Measurements from ENCODE around the gene ATP5PB. TPM values are rescaled to one million over a fixed set of nuclear protein-coding genes. Genes with fewer than 3 reads are reported as not detected.

ATP5PB gene, protein sequence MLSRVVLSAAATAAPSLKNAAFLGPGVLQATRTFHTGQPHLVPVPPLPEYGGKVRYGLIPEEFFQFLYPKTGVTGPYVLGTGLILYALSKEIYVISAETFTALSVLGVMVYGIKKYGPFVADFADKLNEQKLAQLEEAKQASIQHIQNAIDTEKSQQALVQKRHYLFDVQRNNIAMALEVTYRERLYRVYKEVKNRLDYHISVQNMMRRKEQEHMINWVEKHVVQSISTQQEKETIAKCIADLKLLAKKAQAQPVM
- 321 and 361 TPM in 2 replicates for total RNA-seq (2014; rRNA removed; shearing (Covaris generic))
- 124 and 137 TPM in 2 replicates for polyA plus RNA-seq (2014; cell fraction: nucleus; rRNA removed)

GRCh38 chr1:111448918-111449702 is at the start of gene ATP5PB, which contains the start of gene WDR77:
ATP5PB (plus strand) TSS chr1:111449464; CDS start chr1:111449542, 78 bp downstream.
WDR77 (minus strand) TSS chr1:111449256; CDS start chr1:111449169, 87 bp downstream.
- peak; percentile 98 for DNase-seq (ENCODE audit: extremely low read depth, low read depth)

DNA sequence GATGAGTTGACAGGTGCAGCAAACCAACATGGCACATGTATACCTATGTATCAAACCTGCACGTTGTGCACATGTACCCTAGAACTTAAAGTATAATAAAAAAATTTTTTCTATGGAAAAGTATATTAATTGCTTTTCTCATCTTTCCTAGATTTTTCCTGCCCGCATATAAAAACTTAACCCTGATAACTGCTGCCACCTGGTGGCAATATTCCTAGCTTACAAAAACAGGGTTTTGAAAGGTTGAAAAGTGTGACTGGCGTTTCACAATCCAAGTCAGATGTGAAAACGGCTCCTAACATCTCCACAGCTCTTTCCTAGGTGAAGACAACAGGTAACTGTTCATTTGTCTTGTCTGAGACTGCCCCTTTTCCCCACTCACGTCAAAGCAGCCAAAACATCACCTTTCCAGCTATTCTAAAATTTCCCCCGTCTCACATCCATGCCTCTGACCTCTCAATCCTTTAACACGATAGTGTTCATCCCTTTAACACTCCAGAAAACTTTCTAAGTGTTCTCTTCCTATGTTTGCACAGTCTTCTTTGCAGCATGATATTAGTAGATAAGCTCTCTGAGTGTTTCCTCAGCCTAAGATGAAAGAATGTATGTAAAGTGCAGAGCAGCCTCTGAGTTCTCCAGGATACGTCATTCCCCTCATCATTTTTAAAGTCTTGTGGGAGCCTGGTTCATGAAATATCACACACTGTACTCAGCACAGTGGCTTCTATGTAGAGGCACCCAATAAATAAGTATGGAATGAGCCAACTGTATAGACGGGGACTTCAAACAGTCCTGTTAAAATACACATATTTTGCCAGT is 49.3 kb upstream of the ATP5PB start:
- DNase-seq (ENCODE audit: extremely low read depth, low read depth): peak; percentile 46

- DNase-seq (ENCODE audit: extremely low read depth, low read depth): no peak
Measured at GRCh38 chr1:111402083-111402482, 47.2 kb upstream of the ATP5PB start.

- no peak for DNase-seq (ENCODE audit: extremely low read depth, low read depth)
Measured at GRCh38 chr1:111404588-111404987, 44.7 kb upstream of the ATP5PB start.

DNA sequence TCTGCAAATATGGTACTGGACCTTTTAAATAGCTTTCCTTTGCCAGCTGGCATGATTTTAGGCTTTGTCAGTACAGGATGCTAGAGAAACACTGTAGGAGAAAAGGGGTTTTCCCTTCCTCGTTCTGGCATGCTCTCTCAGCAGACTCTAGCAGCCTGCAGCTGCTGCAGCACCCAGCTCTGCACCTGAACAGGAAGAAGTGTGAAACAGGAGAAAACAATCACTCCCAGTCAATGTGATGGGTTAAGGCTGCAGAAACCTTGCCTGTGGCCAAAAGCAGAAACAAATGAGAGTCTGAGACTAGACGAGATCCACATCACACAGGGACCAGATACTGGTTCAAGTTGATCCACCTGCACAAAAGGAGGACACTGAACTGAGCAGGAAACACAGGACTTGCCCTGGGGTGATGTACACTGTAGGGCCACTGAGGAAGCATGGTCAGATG is 42.9 kb upstream of the ATP5PB start:
- no peak for DNase-seq (ENCODE audit: extremely low read depth, low read depth)

DNA sequence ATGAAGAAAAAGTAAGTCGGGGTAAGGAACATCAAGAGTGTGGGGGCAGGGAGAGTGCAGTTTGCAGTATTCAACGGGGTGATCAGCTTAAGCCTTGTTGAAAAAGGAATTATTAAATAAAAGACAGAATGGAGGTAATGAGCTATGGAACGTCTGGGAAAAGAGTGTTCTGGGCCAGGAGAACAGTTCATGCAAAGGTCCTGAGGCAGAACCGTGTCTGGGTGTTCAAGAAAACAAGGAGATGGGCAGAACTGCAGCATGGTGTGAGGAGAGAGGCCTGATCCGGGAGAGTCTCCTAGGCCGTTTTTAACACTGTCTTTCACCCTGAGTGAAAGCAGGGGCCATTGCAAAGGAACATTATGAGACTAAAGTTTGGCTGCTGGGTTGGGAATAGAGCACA is 42.0 kb upstream of the ATP5PB start:
- DNase-seq (ENCODE audit: extremely low read depth, low read depth): no peak

DNA sequence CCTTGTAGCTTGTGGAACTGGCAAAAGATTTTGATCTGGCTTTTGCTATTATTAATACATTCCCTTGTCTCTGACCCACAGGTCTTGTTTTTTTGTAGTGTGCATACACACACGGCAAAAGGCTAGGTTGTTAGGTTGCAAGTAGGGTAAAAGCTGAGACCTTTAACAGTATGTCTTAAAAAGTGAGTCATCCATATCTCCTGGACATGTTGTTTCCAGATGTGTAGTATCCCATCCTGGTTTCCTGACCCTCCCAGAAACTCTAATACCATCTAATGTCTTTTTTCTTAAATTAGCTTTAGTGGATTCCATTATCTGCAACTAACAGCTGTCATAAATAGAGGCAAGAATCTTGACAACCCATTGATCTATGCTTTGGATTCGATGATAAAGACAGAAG is 36.4 kb upstream of the ATP5PB start:
- DNase-seq (ENCODE audit: extremely low read depth, low read depth): no peak

GRCh38 chr1:111414756-111415155 is 34.5 kb upstream of the ATP5PB start:
- DNase-seq (ENCODE audit: extremely low read depth, low read depth): no peak

DNA sequence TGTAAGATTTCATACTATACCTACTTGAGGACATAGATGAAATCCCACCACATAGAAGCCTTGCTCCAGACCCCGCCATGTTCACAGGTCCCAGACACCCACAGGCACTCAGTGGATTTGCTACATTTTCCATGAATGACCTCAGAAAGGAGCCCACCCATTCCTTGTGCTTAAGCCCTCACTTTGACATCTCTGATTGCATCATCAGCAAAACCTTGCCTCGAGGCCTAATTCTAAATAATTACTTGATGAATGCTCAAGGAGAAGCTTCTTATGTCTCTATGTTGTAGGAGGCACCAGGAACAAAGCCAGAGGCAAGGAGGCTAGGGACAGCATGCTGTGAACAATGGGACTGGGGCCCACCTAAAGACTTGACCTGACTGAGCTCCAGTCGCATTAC is 33.8 kb upstream of the ATP5PB start:
- no peak for DNase-seq (ENCODE audit: extremely low read depth, low read depth)

- DNase-seq (ENCODE audit: extremely low read depth, low read depth): no peak
Measured at GRCh38 chr1:111417755-111418154, 31.5 kb upstream of the ATP5PB start.

DNA sequence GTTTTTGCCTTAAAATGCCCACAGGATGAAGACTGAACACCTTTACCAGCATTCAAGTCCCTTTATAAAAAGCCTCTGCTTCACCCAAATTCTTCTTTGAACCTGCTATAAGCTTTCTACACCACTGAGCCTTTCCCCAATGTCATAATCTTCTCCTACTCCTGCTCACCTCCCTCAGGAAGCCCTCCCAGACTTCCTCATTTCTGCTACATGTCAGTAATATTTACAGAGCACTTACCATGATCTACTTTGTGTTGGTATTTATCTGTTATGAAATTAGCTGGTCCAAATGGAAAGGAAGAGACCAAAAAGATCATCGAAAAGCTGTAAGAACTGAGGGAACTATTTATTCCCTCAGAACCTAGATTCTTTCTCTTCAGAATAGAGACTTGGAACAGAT is 30.2 kb upstream of the ATP5PB start:
- no peak for DNase-seq (ENCODE audit: extremely low read depth, low read depth)

- DNase-seq (ENCODE audit: extremely low read depth, low read depth): no peak
Measured at GRCh38 chr1:111420377-111420776, 28.9 kb upstream of the ATP5PB start.

- no peak for DNase-seq (ENCODE audit: extremely low read depth, low read depth)
Measured at GRCh38 chr1:111422546-111423391, 26.5 kb upstream of the ATP5PB start.

GRCh38 chr1:111424281-111424680 is 25.0 kb upstream of the ATP5PB start:
- DNase-seq (ENCODE audit: extremely low read depth, low read depth): no peak

GRCh38 chr1:111436726-111437125 is 12.5 kb upstream of the ATP5PB start:
- DNase-seq (ENCODE audit: extremely low read depth, low read depth): no peak

DNA sequence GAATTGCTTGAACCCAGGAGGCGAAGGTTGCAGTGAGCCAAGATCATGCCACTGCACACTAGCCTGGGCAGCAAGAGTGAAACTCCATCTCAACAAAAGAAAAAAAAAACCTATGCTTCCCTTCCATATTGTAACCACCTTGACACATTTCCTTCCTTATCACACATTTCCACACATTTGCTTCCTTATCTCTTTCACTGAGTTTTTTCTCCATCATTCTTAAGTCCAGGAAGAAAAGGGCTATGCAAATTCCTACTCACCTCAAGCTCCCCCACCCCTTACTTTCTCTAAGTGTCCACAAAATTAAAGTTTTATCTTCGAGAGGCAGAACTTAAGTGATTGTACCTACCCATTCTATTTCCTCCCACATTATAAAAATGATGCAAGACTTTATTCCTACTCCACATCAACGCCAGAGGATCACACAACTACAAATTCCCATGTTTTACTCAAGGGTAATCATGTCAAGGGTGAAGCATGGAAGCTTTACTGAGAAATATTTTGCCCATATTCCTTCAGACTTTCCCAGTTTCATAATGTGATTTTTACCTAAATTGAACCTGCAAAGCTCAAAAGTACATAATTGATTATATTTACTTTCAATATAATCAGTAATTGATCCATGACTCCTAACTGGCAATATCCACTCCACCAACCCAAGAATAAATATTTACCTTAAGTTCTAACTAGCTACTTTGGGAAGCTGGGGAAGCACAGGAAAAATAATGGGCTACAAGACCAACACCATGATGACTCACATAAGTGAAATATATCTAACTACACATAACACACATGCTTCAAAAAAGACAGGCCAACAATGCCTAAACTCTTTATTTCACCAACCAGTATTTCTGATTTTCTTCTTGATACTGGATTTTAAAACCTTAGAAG is 9.6 kb upstream of the ATP5PB start:
- no peak for DNase-seq (ENCODE audit: extremely low read depth, low read depth)

DNA sequence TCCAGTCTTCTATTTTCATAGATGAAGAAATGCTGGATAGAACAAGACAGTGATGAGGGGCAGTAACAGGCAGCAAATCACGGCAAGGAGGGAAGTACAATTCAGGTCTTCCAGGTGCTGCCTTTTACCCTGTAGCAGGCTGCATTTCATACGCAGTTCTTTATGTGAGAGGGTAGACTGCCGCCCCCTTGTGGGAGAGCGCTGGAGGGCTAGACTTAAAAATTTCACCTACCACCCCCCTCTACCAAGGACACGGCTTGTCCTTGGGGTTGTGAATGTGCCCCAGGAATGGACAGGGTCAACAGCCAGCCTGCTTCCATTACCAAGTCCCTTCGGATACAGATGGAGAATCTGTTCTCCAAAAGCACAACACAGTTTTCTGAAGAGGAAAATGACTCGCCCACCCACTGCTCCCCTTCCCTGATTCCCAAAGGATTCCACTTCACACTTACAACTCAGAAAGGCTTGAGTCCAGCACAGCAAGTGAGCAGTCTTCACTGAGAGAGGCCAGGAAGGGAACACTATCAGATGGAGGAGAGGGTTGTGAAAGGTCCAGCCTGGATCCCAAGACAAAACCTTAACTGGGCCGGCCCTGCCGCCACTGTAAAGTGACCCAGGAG is 7.6 kb upstream of the ATP5PB start:
- peak; percentile 2 for DNase-seq (ENCODE audit: extremely low read depth, low read depth)

GRCh38 chr1:111442457-111442856 is 6.8 kb upstream of the ATP5PB start:
- DNase-seq (ENCODE audit: extremely low read depth, low read depth): no peak

DNA sequence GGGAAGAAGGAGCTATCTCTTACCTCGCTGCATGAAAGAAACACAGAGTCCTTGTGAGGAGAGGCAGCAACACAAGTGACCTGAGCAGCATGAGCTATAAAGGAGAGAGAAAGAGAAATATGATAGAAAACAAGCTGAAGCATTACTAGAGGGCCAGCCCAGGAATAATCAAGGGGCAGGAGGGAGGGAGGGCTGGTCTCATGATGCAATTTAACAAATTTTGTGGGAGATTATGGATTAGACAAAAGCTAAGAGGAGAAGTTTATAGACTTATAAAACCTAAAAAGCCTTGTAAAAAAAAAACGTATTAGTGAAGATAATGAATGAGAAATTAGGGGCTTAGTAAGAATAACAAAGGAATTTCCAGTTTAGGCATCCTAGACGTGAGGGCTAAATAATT is 5.2 kb upstream of the ATP5PB start:
- no peak for DNase-seq (ENCODE audit: extremely low read depth, low read depth)

Data from NCI-H460 (cell line).